H4 (cell line): Measurements from ENCODE around the gene PDLIM5. TPM values are rescaled to one million over a fixed set of nuclear protein-coding genes. Genes with fewer than 3 reads are reported as not detected.
"Not testable (repeated sequence)": the region's sequence is repeated elsewhere in the genome, so short reads cannot be mapped to it uniquely, and the experiment has no call there.

Source experiments
- DNase-seq: peaks from one replicate; pipeline ENCODE4 v3.0.0-alpha.2; 2015; ENCODE audit warnings: low spot score
- total RNA-seq: library from RNA; depleted of rRNA; stranded (reverse); fragments of >200 nt; shearing (Covaris generic); gene quantifications from 2 replicates; pipeline ENCODE4 v1.2.3, GENCODE V29; 2014

PDLIM5 gene
- total RNA-seq, 1 experiment from 2014 or later, result 34.7 TPM

- not testable (repeated sequence) for DNase-seq
These were observed 105.9 kb downstream of the PDLIM5 start for GRCh38 chr4:94557632-94558031.

- DNase-seq, result no peak
These were observed 106.7 kb downstream of the PDLIM5 start for GRCh38 chr4:94558392-94558904.

- DNase-seq, result no peak
These were observed 107.6 kb downstream of the PDLIM5 start for GRCh38 chr4:94559351-94559806.

- DNase-seq, result peak; percentile 39
These were observed 109.7 kb downstream of the PDLIM5 start for GRCh38 chr4:94561249-94562024.

GRCh38 chr4:94562285-94562684 is 110.5 kb downstream of the PDLIM5 start:
- no peak for DNase-seq

GRCh38 chr4:94564252-94564651 is 112.5 kb downstream of the PDLIM5 start:
- no peak for DNase-seq

- no peak for DNase-seq
These were observed 114.7 kb downstream of the PDLIM5 start for GRCh38 chr4:94566420-94566819.

GRCh38 chr4:94567811-94568210 is 116.1 kb downstream of the PDLIM5 start:
- no peak for DNase-seq

GRCh38 chr4:94570558-94570957 is 118.8 kb downstream of the PDLIM5 start:
- no peak for DNase-seq

- no peak for DNase-seq
These were observed 119.6 kb downstream of the PDLIM5 start for GRCh38 chr4:94571298-94571697.

- DNase-seq, result no peak
These were observed 120.0 kb downstream of the PDLIM5 start for GRCh38 chr4:94571715-94572114.

- DNase-seq, result no peak
These were observed 122.3 kb downstream of the PDLIM5 start for GRCh38 chr4:94574050-94574449.

- no peak for DNase-seq
These were observed 122.9 kb downstream of the PDLIM5 start for GRCh38 chr4:94574616-94575015.

GRCh38 chr4:94575652-94576051 is 123.9 kb downstream of the PDLIM5 start:
- no peak for DNase-seq

GRCh38 chr4:94576210-94576609 is 124.5 kb downstream of the PDLIM5 start:
- no peak for DNase-seq

- DNase-seq, result peak; percentile 5
These were observed 125.4 kb downstream of the PDLIM5 start for GRCh38 chr4:94577136-94577535.

GRCh38 chr4:94578195-94578594 is 126.5 kb downstream of the PDLIM5 start:
- DNase-seq, result no peak

GRCh38 chr4:94581766-94582165 is 130.0 kb downstream of the PDLIM5 start:
- no peak for DNase-seq

GRCh38 chr4:94582517-94582916 is 130.8 kb downstream of the PDLIM5 start:
- no peak for DNase-seq

GRCh38 chr4:94583914-94584641 is 132.3 kb downstream of the PDLIM5 start:
- DNase-seq, result no peak

- DNase-seq, result no peak
These were observed 137.4 kb downstream of the PDLIM5 start for GRCh38 chr4:94588896-94589693.

GRCh38 chr4:94590493-94590892 is 138.8 kb downstream of the PDLIM5 start:
- no peak for DNase-seq
